Naive thymus-derived CD8-positive, alpha-beta T cell (primary cell): ENCODE results near the gene ADCY6. TPM values are rescaled to one million over a fixed set of nuclear protein-coding genes. Genes with fewer than 3 reads are reported as not detected.

Experiments
- ATAC-seq, 2 donors: fragments of 150-1000 bp; cut with Tn5 transposase in 1 of 2; sonication (Bioruptor Pico), chemical (Tn5 transposase) in 1 of 2; 1 replicate in 1 of 2; 2 replicates in 1 of 2; pipeline ENCODE4 v1.10.0; 2021; ENCODE audit warnings: mild to moderate bottlenecking in 2 of 2, moderate library complexity in 2 of 2
- POLR2A ChIA-PET: fragments of 350-600 bp; sonication (Branson Sonifier 250); formaldehyde crosslinking; loops from one replicate; lab custom pipeline; 2021; ENCODE audit warnings: antibody characterized with exemption; lab: Charles Lee
- DNase-seq, 10 donors: peaks; one replicate each; pipeline versions ENCODE4 v3.0.0 to v3.0.0-alpha.2; 2020 to 2022
- H3K27ac Mint-ChIP-seq, 10 donors: one replicate each; pipeline ENCODE4 v1.8.0; 2020 to 2022; ENCODE audit warnings: mild to moderate bottlenecking in 10 of 10, mixed read lengths in 10 of 10, moderate library complexity in 4 of 10, inconsistent platforms in 1 of 10
- H3K27me3 Mint-ChIP-seq, 5 donors: one replicate each; pipeline ENCODE4 v1.8.0; 2021 to 2022; ENCODE audit warnings: mixed read lengths in 5 of 5
- H3K36me3 Mint-ChIP-seq, 3 donors: one replicate each; pipeline ENCODE4 v1.8.0; 2020 to 2022; ENCODE audit warnings: mixed read lengths in 3 of 3, mild to moderate bottlenecking in 2 of 3, inconsistent platforms in 1 of 3
- H3K4me1 Mint-ChIP-seq, 4 donors: one replicate each; pipeline ENCODE4 v1.8.0; 2021 to 2022; ENCODE audit warnings: mixed read lengths in 4 of 4
- H3K4me3 Mint-ChIP-seq, 10 donors: one replicate each; pipeline ENCODE4 v1.8.0; 2020 to 2022; ENCODE audit warnings: mild to moderate bottlenecking in 10 of 10, mixed read lengths in 10 of 10, moderate library complexity in 6 of 10, inconsistent platforms in 1 of 10
- H3K9me3 Mint-ChIP-seq, 9 donors: one replicate each; pipeline ENCODE4 v1.8.0; 2020 to 2022; ENCODE audit warnings: mixed read lengths in 9 of 9, mild to moderate bottlenecking in 3 of 9, inconsistent platforms in 1 of 9, moderate library complexity in 1 of 9
- polyA plus RNA-seq, 3 donors: library from polyadenylated mRNA; unstranded; fragments of 300-500 nt; fragmentation: Illumina TruSeq; gene quantifications; one replicate each; pipeline ENCODE4 v1.2.3, GENCODE V29; 2021
- total RNA-seq, 8 experiments: library from RNA in 2 of 8; stranded (reverse) in 2 of 8; gene quantifications; one replicate each; pipeline ENCODE4 v1.2.3 and lab custom pipeline; 2021 to 2026

Gene ADCY6
- total and polyA plus RNA-seq, 5 experiments from 2014 or later = not detected

DNA sequence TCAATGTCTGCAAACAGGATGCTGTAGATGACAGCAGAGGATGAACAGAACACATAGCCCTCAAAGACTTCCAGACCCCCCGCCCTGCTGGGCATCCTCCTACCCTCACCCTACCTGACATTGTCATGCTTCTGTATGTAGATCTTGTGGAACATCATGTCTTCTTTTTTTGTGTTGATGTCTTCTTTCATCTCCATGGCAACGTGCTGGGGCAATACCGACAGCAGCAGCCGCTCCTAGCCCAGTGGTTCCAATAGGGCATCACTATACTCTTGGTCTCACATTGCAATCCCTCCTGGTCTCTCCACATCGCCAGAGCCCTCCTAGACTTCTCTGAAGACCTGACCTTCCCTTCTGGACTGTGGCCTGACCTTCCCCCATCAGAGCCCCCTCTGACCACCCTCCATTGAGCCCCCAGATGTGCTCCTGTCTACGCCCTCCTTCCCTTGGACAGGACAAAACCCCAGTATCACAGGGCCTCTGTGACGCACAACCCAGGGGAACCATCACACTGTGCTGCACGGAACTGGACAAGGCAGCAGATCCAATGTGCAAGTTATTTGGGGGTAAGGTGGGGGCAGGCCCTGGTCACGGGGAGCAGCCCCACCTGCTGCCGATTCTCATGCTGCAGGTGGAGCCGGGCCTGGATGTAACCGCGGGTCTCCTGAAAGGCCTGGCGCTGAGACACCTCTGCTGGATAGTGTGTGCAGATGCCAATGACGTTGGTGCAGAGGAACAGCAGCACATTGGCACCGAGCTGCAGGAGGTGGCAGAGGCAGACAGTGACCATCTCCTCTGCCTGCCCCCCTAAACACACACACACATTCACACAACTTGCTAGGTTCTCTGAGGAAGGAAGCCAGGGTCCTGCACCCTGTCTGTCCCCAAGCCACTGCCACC is 11.1 kb downstream of the ADCY6 start:
- no peaks in the 10 kb centered on the region for H3K9me3 Mint-ChIP-seq
- H3K27ac Mint-ChIP-seq = peak overlapping the region in 2 of 10 donors; percentile 14 to 76
- H3K4me3 Mint-ChIP-seq = no peak overlapping the region
- H3K36me3 Mint-ChIP-seq = no peaks in the 10 kb centered on the region
- POLR2A ChIA-PET = no interaction called here
- DNase-seq = no peak
- H3K27me3 Mint-ChIP-seq = peaks cover 0 to 3% (median 0%) of the 10 kb centered on the region in 5 donors
- H3K4me1 Mint-ChIP-seq = peaks cover 0 to 6% (median 0%) of the 10 kb centered on the region in 4 donors
- ATAC-seq = no peak

DNA sequence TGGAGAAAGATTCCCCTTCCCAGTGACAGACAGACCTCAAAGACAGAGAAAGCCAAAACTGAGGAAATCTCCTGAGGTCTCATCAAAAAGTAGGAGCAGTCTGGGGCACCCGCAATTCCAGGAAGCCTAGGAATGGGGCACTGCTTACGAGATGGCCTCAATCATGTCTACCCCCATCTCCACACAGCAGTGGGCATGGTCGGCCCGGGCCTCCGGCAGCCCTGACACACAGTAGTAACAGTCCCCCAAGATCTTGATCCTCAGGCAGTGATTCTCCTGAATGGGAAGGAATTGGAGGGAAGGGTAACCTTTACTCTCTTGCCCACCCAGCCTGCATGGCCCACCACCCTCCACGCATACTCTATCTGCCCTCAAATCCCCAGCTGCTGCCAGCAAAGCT is 11.9 kb downstream of the ADCY6 start:
- ATAC-seq (no peak), DNase-seq (no peak)
- Mint-ChIP-seq H3K9me3 (no peaks in the 10 kb centered on the region), H3K27me3 (peaks cover 0 to 3% (median 0%) of the 10 kb centered on the region in 5 donors), H3K4me3 (no peak overlapping the region), H3K27ac (no peak overlapping the region), H3K4me1 (peaks cover 0 to 6% (median 0%) of the 10 kb centered on the region in 4 donors), H3K36me3 (no peaks in the 10 kb centered on the region)
- POLR2A ChIA-PET = no interaction called here

- POLR2A ChIA-PET = no interaction called here
- Mint-ChIP-seq H3K4me3 (no peak overlapping the region), H3K27ac (peak overlapping the region in 1 of 10 donors; percentile 11), H3K9me3 (no peaks in the 10 kb centered on the region), H3K36me3 (no peaks in the 10 kb centered on the region), H3K27me3 (peaks cover 0 to 8% (median 0%) of the 10 kb centered on the region in 5 donors), H3K4me1 (peaks cover 0 to 6% (median 0%) of the 10 kb centered on the region in 4 donors)
- ATAC-seq (no peak), DNase-seq (no peak)
These were observed 12.8 kb downstream of the ADCY6 start for GRCh38 chr12:48775991-48776649.

DNA sequence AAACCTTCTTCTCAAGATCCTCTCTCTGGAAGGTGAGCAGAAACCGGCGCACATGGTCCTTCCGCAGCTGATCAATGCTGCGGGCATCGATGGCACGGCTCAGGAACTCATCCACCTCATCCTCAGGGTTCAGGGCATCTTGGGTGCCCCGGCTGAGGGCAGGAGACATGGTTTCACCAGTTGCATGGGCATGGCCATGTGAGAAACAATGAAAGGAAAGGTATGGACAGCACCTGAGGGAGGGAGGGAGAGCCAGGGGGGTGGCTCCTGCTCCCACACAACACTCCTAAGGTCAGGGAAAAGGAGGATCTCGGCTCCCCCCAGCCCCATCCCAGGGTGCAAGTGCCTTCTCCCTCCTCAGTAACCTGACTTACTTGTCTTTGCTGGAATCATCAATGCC is 13.6 kb downstream of the ADCY6 start:
- peak overlapping the region in 1 of 10 donors; percentile 40 for H3K27ac Mint-ChIP-seq
- ATAC-seq (no peak), DNase-seq (no peak)
- H3K36me3 Mint-ChIP-seq = no peaks in the 10 kb centered on the region
- H3K4me3 Mint-ChIP-seq = no peak overlapping the region
- peaks cover 0 to 6% (median 0%) of the 10 kb centered on the region in 4 donors for H3K4me1 Mint-ChIP-seq
- no peaks in the 10 kb centered on the region for H3K9me3 Mint-ChIP-seq
- H3K27me3 Mint-ChIP-seq = peaks cover 0 to 8% (median 0%) of the 10 kb centered on the region in 5 donors
- POLR2A ChIA-PET = no interaction called here

- POLR2A ChIA-PET = no interaction called here
- Mint-ChIP-seq H3K4me3 (no peak overlapping the region), H3K9me3 (no peaks in the 10 kb centered on the region), H3K36me3 (no peaks in the 10 kb centered on the region), H3K27ac (no peak overlapping the region), H3K4me1 (peaks cover 0 to 2% (median 0%) of the 10 kb centered on the region in 4 donors), H3K27me3 (peaks cover 0 to 6% (median 0%) of the 10 kb centered on the region in 5 donors)
- no peak for ATAC-seq
- DNase-seq = no peak
These were observed 14.4 kb downstream of the ADCY6 start for GRCh38 chr12:48774516-48774915.

DNA sequence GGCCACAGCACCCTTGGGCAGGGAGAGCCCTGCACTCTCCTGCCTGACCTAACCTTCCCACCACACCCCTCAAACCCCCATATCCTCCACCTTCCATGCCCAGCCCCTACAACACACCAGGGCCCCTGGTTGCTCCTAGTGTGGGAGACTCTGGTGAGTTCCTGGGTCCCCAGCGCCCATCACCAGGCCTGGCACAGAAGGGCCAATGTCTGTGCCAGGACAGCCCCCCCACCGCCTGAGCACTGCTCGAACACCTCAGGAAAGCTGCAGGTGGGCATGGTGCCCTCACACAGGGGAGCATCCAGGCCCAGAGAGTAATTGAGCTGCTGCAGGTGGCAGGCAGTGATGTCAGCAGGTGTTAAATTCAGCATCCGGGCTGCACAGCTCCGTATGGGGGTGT is 15.2 kb downstream of the ADCY6 start:
- POLR2A ChIA-PET = no interaction called here
- H3K36me3 Mint-ChIP-seq = no peaks in the 10 kb centered on the region
- DNase-seq (no peak), ATAC-seq (no peak)
- no peak overlapping the region for H3K4me3 Mint-ChIP-seq
- peaks cover 0 to 2% (median 0%) of the 10 kb centered on the region in 4 donors for H3K4me1 Mint-ChIP-seq
- H3K9me3 Mint-ChIP-seq = no peaks in the 10 kb centered on the region
- peaks cover 0 to 6% (median 0%) of the 10 kb centered on the region in 5 donors for H3K27me3 Mint-ChIP-seq
- H3K27ac Mint-ChIP-seq = no peak overlapping the region

DNA sequence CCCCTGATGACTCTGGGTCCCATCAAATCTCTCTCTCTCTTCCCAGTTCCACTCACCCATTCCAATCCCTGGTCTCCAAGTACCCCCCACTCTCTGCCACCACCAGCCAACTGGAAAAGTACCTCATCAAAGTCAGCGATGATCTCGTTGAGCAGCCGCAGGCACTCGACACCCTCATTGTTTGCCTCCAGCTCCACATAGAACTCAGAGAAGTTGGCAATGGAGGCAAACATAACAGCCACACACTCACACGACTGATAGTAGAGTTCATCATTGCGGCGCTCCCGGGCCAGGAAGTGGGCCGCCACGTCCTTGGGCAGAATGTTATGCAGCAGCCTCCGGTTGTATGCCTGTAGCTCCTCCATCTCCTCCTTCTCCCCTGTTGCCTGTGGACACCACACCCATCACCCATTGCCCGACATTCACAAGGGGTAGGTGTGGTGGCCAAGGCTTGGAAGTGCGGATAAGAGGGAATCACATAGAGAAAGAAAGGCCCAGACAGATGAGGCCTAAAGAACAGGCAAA is 17.2 kb downstream of the ADCY6 start:
- Mint-ChIP-seq H3K27ac (peak overlapping the region in 1 of 10 donors; percentile 57), H3K4me1 (peaks cover 0 to under 1% (median 0%) of the 10 kb centered on the region in 4 donors), H3K4me3 (no peak overlapping the region), H3K9me3 (no peaks in the 10 kb centered on the region), H3K36me3 (no peaks in the 10 kb centered on the region), H3K27me3 (peaks cover 0 to 6% (median 0%) of the 10 kb centered on the region in 5 donors)
- DNase-seq (no peak), ATAC-seq (no peak)
- POLR2A ChIA-PET = no interaction called here

DNA sequence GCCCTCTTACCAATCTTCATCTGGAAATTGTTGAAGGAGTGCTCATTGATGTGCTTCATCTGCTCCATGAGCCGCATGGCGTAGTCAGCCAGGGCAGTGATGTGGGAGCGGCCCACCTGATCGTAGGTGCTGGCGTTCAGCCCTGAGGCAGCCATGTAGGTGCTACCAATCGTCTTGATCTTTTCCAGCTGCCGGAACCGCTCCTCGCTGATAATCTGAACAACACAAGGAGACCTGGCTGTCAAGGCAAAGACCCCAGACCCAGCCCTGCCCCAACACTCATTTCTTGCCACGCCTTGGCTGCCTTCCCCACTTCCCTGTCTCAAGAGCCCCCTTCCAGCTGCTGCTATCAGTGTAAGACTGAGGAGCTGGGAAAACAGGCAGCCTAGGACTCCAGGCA is 18.1 kb downstream of the ADCY6 start:
- Mint-ChIP-seq H3K9me3 (no peaks in the 10 kb centered on the region), H3K36me3 (no peaks in the 10 kb centered on the region), H3K27ac (peak overlapping the region in 1 of 10 donors; percentile 1), H3K4me1 (peaks cover 2 to 9% (median 7%) of the 10 kb centered on the region in 4 donors), H3K4me3 (no peak overlapping the region), H3K27me3 (peaks cover 0 to 6% (median 0%) of the 10 kb centered on the region in 5 donors)
- no peak for ATAC-seq
- no peak for DNase-seq
- POLR2A ChIA-PET = interaction anchor here (0.6 kb wide), 1 partner anchor 9 kb away, joined by 5 read pairs; no protein-coding TSS in a partner anchor

GRCh38 chr12:48768736-48769135 is 20.2 kb downstream of the ADCY6 start:
- POLR2A ChIA-PET = no interaction called here
- Mint-ChIP-seq H3K4me3 (no peak overlapping the region), H3K4me1 (peaks cover 6 to 17% (median 13%) of the 10 kb centered on the region in 4 donors), H3K27me3 (peaks cover 0 to 6% (median 4%) of the 10 kb centered on the region in 5 donors), H3K9me3 (no peaks in the 10 kb centered on the region), H3K27ac (no peak overlapping the region), H3K36me3 (no peaks in the 10 kb centered on the region)
- no peak for ATAC-seq
- DNase-seq = no peak

- no peaks in the 10 kb centered on the region for H3K36me3 Mint-ChIP-seq
- no peak for DNase-seq
- POLR2A ChIA-PET = no interaction called here
- peaks cover 0 to 5% (median 4%) of the 10 kb centered on the region in 5 donors for H3K27me3 Mint-ChIP-seq
- no peak for ATAC-seq
- H3K9me3 Mint-ChIP-seq = no peaks in the 10 kb centered on the region
- H3K4me3 Mint-ChIP-seq = no peak overlapping the region
- peaks cover 6 to 17% (median 13%) of the 10 kb centered on the region in 4 donors for H3K4me1 Mint-ChIP-seq
- no peak overlapping the region for H3K27ac Mint-ChIP-seq
These were observed 20.7 kb downstream of the ADCY6 start for GRCh38 chr12:48768147-48768546.

GRCh38 chr12:48767521-48767920 is 21.4 kb downstream of the ADCY6 start:
- H3K27ac Mint-ChIP-seq = peak overlapping the region in 1 of 10 donors; percentile 38
- no peaks in the 10 kb centered on the region for H3K9me3 Mint-ChIP-seq
- H3K36me3 Mint-ChIP-seq = no peaks in the 10 kb centered on the region
- H3K4me3 Mint-ChIP-seq = no peak overlapping the region
- H3K27me3 Mint-ChIP-seq = peaks cover 0 to 5% (median 4%) of the 10 kb centered on the region in 5 donors
- POLR2A ChIA-PET = no interaction called here
- H3K4me1 Mint-ChIP-seq = peaks cover 6 to 17% (median 13%) of the 10 kb centered on the region in 4 donors
- ATAC-seq = no peak
- no peak for DNase-seq

- no peak for ATAC-seq
These were observed 21.8 kb downstream of the ADCY6 start for GRCh38 chr12:48767047-48767446.

More at GRCh38 chr12:48767047-48767446, 21.8 kb downstream of the ADCY6 start:
- POLR2A ChIA-PET = no interaction called here
- H3K4me1 Mint-ChIP-seq = peaks cover 6 to 17% (median 13%) of the 10 kb centered on the region in 4 donors
- no peak for DNase-seq
- no peak overlapping the region for H3K4me3 Mint-ChIP-seq
- H3K27ac Mint-ChIP-seq = peak overlapping the region in 1 of 10 donors; percentile 38
- no peaks in the 10 kb centered on the region for H3K9me3 Mint-ChIP-seq
- H3K36me3 Mint-ChIP-seq = no peaks in the 10 kb centered on the region
- H3K27me3 Mint-ChIP-seq = peaks cover 0 to 5% (median 4%) of the 10 kb centered on the region in 5 donors
